Spleen (tissue), 11 donors: ENCODE measurements around the gene PDE4D. TPM values are rescaled to one million over a fixed set of nuclear protein-coding genes. Genes with fewer than 3 reads are reported as not detected.

Source experiments
- DNase-seq: peaks from one replicate; pipeline ENCODE4 v3.0.0-alpha.2; 2020
- H3K27ac ChIP-seq, 8 donors: fragments of 200-600 bp; sonication (generic) in 7 of 8; 1 replicate in 4 of 8; 2 replicates in 4 of 8; pipeline versions ENCODE4 v1.5.0 to v1.8.0; 2016 to 2021; ENCODE audit warnings: inconsistent platforms in 4 of 8, mild to moderate bottlenecking in 4 of 8, moderate library complexity in 1 of 8
- H3K27me3 ChIP-seq, 7 donors: fragments of 200-600 bp; sonication (generic) in 6 of 7; replicated peaks in 1 of 7; 1 replicate in 4 of 7; 2 replicates in 3 of 7; pipeline versions ENCODE4 v1.5.0 to v1.8.0; 2016 to 2021; ENCODE audit warnings: inconsistent platforms in 3 of 7, mild to moderate bottlenecking in 1 of 7
- H3K36me3 ChIP-seq, 6 donors: fragments of 200-600 bp; sonication (generic) in 5 of 6; 1 replicate in 4 of 6; 2 replicates in 2 of 6; pipeline versions ENCODE4 v1.5.0 to v1.8.0; 2016 to 2021; ENCODE audit warnings: inconsistent platforms in 2 of 6
- H3K4me1 ChIP-seq, 6 donors: fragments of 200-600 bp; sonication (generic) in 5 of 6; 1 replicate in 3 of 6; 2 replicates in 3 of 6; pipeline versions ENCODE4 v1.5.0 to v1.8.0; 2016 to 2021; ENCODE audit warnings: inconsistent platforms in 3 of 6
- H3K4me3 ChIP-seq, 8 donors: fragments of 200-600 bp; sonication (generic) in 7 of 8; 1 replicate in 4 of 8; 2 replicates in 4 of 8; pipeline versions ENCODE4 v1.5.0 to v1.8.0; 2016 to 2021; ENCODE audit warnings: inconsistent platforms in 4 of 8, mild to moderate bottlenecking in 4 of 8, moderate library complexity in 2 of 8
- H3K9me3 ChIP-seq, 8 donors: fragments of 200-600 bp; sonication (generic) in 7 of 8; 1 replicate in 4 of 8; 2 replicates in 4 of 8; pipeline versions ENCODE4 v1.5.0 to v1.8.0; 2016 to 2021; ENCODE audit warnings: inconsistent platforms in 4 of 8
- CTCF ChIP-seq, 11 experiments: fragments of 200-600 bp in 7 of 11; fragments of 450-650 bp in 4 of 11; sonication (generic) in 4 of 11; IDR thresholded peaks in 8 of 11; conservative IDR thresholded peaks in 3 of 11; 1 replicate in 7 of 11; 2 replicates in 4 of 11; pipeline versions ENCODE4 v1.4.0 to v1.8.0; 2016 to 2021; ENCODE audit warnings: antibody characterized with exemption in 11 of 11, inconsistent platforms in 4 of 11, mild to moderate bottlenecking in 1 of 11
- POLR2A ChIP-seq, 3 donors: fragments of 450-650 bp; IDR thresholded peaks; one replicate each; pipeline ENCODE4 v1.5.1; 2017; ENCODE audit warnings: antibody characterized with exemption in 3 of 3, mild to moderate bottlenecking in 1 of 3
- POLR2AphosphoS5 ChIP-seq, 3 donors: sonication (generic); formaldehyde crosslinking; IDR thresholded peaks; one replicate each; pipeline ENCODE4 v1.5.1; 2017; ENCODE audit warnings: antibody characterized with exemption in 3 of 3
- WGBS, 5 donors: extraction: QIAGEN DNeasy Blood & Tissue Kit in 3 of 5; methylation state at CpG; one replicate each; pipeline versions ENCODE4 v1.1.5 to v1.1.7; 2013 to 2018; 5-methylcytosine and 5-hydroxymethylcytosine counted together
- intact Hi-C: fragments of 100-400 bp; cut with DNase I; formaldehyde crosslinking; loops from one replicate; pipeline ENCODE4 v1.15.0; 2023; ENCODE audit warnings: low total_unique reads
- polyA plus RNA-seq, 3 donors: library from polyadenylated mRNA; stranded (reverse); fragments of 200-250 nt; gene quantifications; one replicate each; pipeline ENCODE4 v1.2.1, GENCODE V29; 2013
- total RNA-seq, 7 donors: library from RNA; depleted of rRNA in 3 of 7; stranded (reverse); fragments of >200 nt in 3 of 7; fragmentation: NEBNext Ultra II Directional in 4 of 7; extraction: Animal tissue kit (Norgen Biotek cat#: 25700) in 4 of 7; gene quantifications; one replicate each; pipeline versions ENCODE4 v1.1.0 to v1.2.1, GENCODE V29; 2016 to 2021
- donor health status: healthy with polysubstance abuse.
- donor health status: DM: no; HTN: no; CAD: no; lungs with moderate emphysema.
- donor health status: DM: no; HTN: no; CAD: no.
- donor health status: Bipolar disorder and iron deficiency.
- donor health status: healthy.
- donor health status: DM: no; HTN: no; CAD: no.
- donor health status: DM: yes; HTN: yes; CAD: no.

Gene PDE4D
- total and polyA plus RNA-seq, 10 donors = 0.88 to 51.8 (median 18.2) TPM

- Histone ChIP-seq H3K27me3 (no peaks in the 10 kb centered on the region), H3K4me3 (no peak overlapping the region), H3K36me3 (no peaks in the 10 kb centered on the region), H3K4me1 (no peaks in the 10 kb centered on the region), H3K27ac (no peak overlapping the region), H3K9me3 (no peaks in the 10 kb centered on the region)
- TF ChIP-seq POLR2A (IDR thresholded peaks at IDR 0.05) (no peak), POLR2AphosphoS5 (IDR thresholded peaks at IDR 0.05) (no peak), CTCF (IDR thresholded peaks at IDR 0.05 in 8 of 11, conservative IDR thresholded peaks at IDR 0.05 in 3 of 11) (no peak)
- intact Hi-C loops = no loop called here
- WGBS, 5 donors = 74 to 94% (median 88%) methylated on average over 2 of the region's 2 CpGs
- DNase-seq = no peak
Observed at GRCh38 chr5:59133764-59134261, 759.7 kb downstream of the PDE4D start.

GRCh38 chr5:59132131-59132530 lies 761.4 kb downstream of the PDE4D start:
- no peak overlapping the region for H3K27ac ChIP-seq
- no peak overlapping the region for H3K4me3 ChIP-seq
- DNase-seq = no peak
- no peaks in the 10 kb centered on the region for H3K9me3 ChIP-seq
- intact Hi-C loops = no loop called here
- peaks cover under 1 to 14% (median 2%) of the 10 kb centered on the region in 6 donors for H3K4me1 ChIP-seq
- no peaks in the 10 kb centered on the region for H3K27me3 ChIP-seq
- WGBS, 5 donors = 82 to 87% (median 84%) methylated on average over 5 of the region's 5 CpGs
- H3K36me3 ChIP-seq = no peaks in the 10 kb centered on the region
- TF ChIP-seq POLR2A (IDR thresholded peaks at IDR 0.05) = no peak
- TF ChIP-seq POLR2AphosphoS5 (IDR thresholded peaks at IDR 0.05) = no peak
- TF ChIP-seq CTCF (IDR thresholded peaks at IDR 0.05 in 8 of 11, conservative IDR thresholded peaks at IDR 0.05 in 3 of 11) = no peak

- WGBS, 5 donors = 49 to 90% (median 79%) methylated on average over 2 of the region's 2 CpGs
- intact Hi-C loops = no loop called here
Observed at GRCh38 chr5:59130431-59130830, 763.1 kb downstream of the PDE4D start.

More at GRCh38 chr5:59130431-59130830, 763.1 kb downstream of the PDE4D start:
- Histone ChIP-seq H3K36me3 (no peaks in the 10 kb centered on the region), H3K4me3 (no peak overlapping the region), H3K27ac (no peak overlapping the region), H3K27me3 (no peaks in the 10 kb centered on the region), H3K4me1 (peaks cover 11 to 31% (median 18%) of the 10 kb centered on the region in 6 donors), H3K9me3 (no peaks in the 10 kb centered on the region)
- DNase-seq = no peak
- TF ChIP-seq POLR2AphosphoS5 (IDR thresholded peaks at IDR 0.05) (no peak), CTCF (IDR thresholded peaks at IDR 0.05 in 8 of 11, conservative IDR thresholded peaks at IDR 0.05 in 3 of 11) (no peak), POLR2A (IDR thresholded peaks at IDR 0.05) (no peak)
